ENCODE data around the gene TRAF7.
"Not testable (repeated sequence)": the region's sequence is repeated elsewhere in the genome, so short reads cannot be mapped to it uniquely, and the experiment has no call there.

The TRAF7 gene

DNA sequence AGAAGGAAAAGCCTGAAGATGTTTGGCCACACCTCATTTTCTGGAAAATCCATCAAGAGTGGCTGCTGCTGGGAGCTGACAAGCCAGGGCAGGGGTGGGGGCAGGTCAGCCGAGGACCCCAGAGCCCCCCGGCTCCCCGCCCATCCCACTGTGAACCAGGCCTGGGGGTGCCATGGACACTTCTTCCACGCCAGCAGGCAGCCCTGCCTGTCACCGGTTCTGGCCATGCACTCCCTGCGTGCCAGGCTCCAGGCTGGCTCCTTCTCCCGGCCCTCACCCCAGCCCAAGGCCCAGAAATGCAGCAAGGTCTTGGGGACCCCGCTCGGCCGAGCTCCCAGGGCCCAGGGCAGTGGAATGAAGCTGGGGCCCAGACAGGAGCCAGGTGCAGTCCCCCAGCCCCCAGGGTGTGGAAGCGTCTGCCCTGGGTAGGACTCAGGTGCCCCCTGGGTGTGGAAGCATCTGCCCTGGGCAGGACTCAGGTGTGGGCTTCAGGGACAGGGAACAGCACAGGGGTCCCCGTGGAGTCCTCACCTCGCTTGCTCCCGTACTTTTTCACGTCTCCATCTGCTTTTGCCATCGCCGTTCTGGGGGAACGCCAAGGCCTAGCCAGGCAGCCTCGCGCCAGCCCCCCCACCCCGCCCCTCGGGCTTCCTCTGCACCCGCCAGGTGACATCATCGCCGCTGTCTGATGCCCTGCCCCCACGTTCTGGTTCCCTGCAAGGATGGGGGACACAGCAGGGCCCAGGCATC, 32.5 kb upstream of the TRAF7 start:
- Histone ChIP-seq H3K4me1 (ENCODE audit: control insufficient read depth, insufficient read depth, low read length, unreplicated experiment) (peaks cover 29% of the 10 kb centered on the region), H3K79me2 (ENCODE audit: control insufficient read depth, insufficient read depth, low read length, unreplicated experiment) (peaks cover 38% of the 10 kb centered on the region)
- H3K27me3 ChIP-seq (ENCODE audit: insufficient read depth, low read length); H3K36me3 ChIP-seq (ENCODE audit: insufficient read depth, low read length); H3K27ac ChIP-seq (ENCODE audit: low read depth, low read length); H3K4me3 ChIP-seq (ENCODE audit: low read depth, low read length); H2AFZ ChIP-seq (ENCODE audit: low read length, unreplicated experiment): not testable (repeated sequence)

DNA sequence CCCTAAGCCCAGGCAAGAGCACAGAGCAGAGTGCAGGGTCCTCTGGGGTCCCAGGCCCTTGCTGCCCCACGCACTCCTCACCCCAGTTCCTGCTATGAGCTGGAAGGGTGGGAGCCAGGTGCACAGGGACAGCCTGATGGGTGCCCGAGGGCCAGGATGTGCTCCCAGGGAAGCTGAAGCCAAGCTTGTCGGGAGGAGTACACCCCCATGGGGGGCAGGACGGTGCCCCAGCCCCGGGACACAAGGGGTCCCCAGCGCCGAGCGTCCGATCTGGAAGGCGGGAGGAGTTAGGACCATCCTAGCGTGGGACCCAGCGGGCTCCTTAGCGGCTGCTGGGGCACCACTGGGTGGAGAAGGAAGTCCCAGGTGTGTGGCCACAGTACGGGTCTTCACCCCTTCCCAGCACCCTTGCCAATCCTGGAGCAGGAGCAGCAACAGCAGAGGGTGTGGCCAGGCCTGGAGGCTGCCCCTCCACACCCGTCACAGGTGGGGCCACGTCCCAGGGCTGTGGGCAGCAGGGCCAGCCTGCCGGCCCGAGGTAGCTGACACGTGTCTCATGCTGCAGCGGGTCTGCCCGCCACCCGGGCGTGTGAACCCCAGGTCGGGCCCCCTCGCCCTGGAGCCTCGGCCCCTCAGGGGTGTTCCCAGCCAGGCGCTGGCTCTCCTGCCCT, 31.7 kb upstream of the TRAF7 start:
- H3K79me2 ChIP-seq (ENCODE audit: control insufficient read depth, insufficient read depth, low read length, unreplicated experiment) = peaks cover 38% of the 10 kb centered on the region
- not testable (repeated sequence) for H3K4me3 ChIP-seq (ENCODE audit: low read depth, low read length); H2AFZ ChIP-seq (ENCODE audit: low read length, unreplicated experiment); H3K27me3 ChIP-seq (ENCODE audit: insufficient read depth, low read length); H3K27ac ChIP-seq (ENCODE audit: low read depth, low read length); H3K36me3 ChIP-seq (ENCODE audit: insufficient read depth, low read length)
- H3K4me1 ChIP-seq (ENCODE audit: control insufficient read depth, insufficient read depth, low read length, unreplicated experiment) = peaks cover 29% of the 10 kb centered on the region

DNA sequence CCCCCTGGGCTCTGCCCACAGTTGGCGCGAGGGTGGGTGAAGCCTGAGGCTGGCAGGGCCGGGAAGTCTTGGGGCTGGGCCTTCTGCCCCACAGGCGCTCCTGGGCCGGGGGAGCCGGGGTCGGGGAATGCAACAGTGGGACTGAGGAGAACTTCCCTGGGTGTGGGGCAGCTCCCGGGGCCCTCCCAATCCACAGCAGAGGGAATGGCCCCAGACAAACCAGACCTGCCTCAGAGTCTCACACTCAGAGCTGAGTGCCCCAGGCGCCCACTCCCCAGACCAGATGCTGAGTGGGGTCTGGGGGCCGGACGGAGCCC, 31.2 kb upstream of the TRAF7 start:
- not testable (repeated sequence) for H2AFZ ChIP-seq (ENCODE audit: low read length, unreplicated experiment); H3K27me3 ChIP-seq (ENCODE audit: insufficient read depth, low read length); H3K36me3 ChIP-seq (ENCODE audit: insufficient read depth, low read length)
- Histone ChIP-seq H3K79me2 (ENCODE audit: control insufficient read depth, insufficient read depth, low read length, unreplicated experiment) (peaks cover 38% of the 10 kb centered on the region), H3K27ac (ENCODE audit: low read depth, low read length) (peak overlapping the region; percentile 78), H3K4me3 (ENCODE audit: low read depth, low read length) (peak overlapping the region; percentile 61), H3K4me1 (ENCODE audit: control insufficient read depth, insufficient read depth, low read length, unreplicated experiment) (peaks cover 29% of the 10 kb centered on the region)

DNA sequence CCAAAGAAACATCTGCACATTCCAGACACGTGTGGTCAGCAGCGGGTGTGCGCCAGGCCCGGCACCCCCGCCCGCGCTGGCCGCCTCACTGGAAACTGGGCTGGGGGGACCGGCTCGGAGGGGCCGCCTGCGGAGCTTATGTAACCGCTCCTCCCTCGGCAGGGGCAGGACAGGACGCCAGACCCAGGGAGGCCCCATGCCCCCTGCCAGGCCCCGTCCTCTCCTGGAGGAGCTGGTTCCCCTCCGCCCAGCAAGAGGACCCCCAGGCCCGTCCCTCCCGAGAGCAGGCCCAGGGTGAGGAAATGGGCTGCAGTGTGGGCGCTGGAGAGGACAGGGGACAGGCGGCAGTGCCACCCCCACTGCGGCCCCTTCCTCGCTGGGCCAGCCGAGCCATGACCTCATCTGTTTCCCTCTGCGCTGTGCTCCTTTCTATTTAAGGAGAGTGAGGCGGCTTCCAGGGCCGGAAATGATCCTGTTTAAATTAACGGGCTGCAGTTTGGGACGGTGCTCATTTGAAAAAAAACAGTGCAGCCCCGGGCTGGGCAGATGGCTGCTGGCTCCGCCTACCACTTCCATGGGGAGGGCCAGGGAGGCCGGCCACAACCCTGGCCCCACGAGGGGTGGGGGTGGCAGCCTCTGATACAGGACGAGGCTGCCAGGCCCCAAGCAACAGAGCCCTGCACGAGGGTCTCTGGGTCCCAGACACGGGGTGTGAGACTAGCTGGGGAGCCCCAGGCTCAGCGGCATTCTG, 30.7 kb upstream of the TRAF7 start:
- not testable (repeated sequence) for H3K27me3 ChIP-seq (ENCODE audit: insufficient read depth, low read length); H2AFZ ChIP-seq (ENCODE audit: low read length, unreplicated experiment); H3K36me3 ChIP-seq (ENCODE audit: insufficient read depth, low read length)
- Histone ChIP-seq H3K4me3 (ENCODE audit: low read depth, low read length) (peak overlapping the region; percentile 61), H3K79me2 (ENCODE audit: control insufficient read depth, insufficient read depth, low read length, unreplicated experiment) (peaks cover 39% of the 10 kb centered on the region), H3K27ac (ENCODE audit: low read depth, low read length) (peak overlapping the region; percentile 78), H3K4me1 (ENCODE audit: control insufficient read depth, insufficient read depth, low read length, unreplicated experiment) (peaks cover 29% of the 10 kb centered on the region)

DNA sequence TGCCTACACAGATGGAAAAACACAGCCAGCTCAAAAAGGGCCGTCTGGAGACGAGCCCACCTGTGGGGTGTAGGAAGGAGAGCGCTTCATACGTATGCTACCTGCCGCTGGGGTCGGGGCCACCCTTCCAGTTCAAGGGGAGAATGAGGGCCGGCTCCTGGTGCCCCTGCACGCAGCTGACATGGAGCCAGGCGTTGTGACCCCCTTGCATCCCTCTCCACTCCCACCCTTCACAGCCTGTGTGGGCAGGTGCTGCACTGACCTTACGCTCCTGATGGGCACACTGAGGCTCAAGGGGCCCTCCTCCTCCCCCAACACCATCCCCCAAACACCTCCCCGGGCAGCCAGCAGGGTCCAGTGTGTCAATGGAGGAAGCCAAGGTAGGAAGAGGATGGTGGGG, 30.0 kb upstream of the TRAF7 start:
- peak overlapping the region; percentile 78 for H3K27ac ChIP-seq (ENCODE audit: low read depth, low read length)
- peaks cover 41% of the 10 kb centered on the region for H3K79me2 ChIP-seq (ENCODE audit: control insufficient read depth, insufficient read depth, low read length, unreplicated experiment)
- H3K36me3 ChIP-seq (ENCODE audit: insufficient read depth, low read length); H3K27me3 ChIP-seq (ENCODE audit: insufficient read depth, low read length); H2AFZ ChIP-seq (ENCODE audit: low read length, unreplicated experiment): not testable (repeated sequence)
- H3K4me1 ChIP-seq (ENCODE audit: control insufficient read depth, insufficient read depth, low read length, unreplicated experiment) = peaks cover 29% of the 10 kb centered on the region
- peak overlapping the region; percentile 61 for H3K4me3 ChIP-seq (ENCODE audit: low read depth, low read length)

DNA sequence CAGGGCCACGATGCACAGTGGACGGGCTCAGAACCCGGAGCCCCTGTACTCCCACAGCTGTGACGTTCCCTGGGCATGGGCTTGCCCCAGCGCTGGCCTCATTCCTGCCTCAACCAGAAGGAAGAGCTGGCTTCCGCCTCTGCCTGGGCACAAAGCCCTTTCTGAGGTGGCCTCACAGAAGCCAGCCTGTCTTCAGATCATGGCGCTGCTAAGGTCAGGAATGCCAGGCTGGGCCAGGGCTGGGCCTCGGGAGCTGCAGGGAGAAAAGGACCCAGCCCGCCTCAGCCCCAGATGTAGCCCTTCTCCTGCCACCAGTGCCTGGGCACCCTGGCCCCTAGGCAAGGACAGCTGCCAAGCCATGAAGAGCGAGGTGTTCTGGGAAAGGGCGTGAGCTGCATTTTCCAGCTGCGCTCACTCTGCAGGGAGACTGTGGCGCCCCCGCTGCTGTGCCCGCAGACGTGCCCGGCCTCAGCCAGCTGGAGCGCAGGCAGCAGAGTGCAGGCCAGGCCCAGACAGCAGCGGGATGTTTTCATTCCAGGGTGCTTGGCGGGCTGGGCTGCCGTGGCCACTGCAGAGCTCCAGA, 29.3 kb upstream of the TRAF7 start:
- H3K36me3 ChIP-seq (ENCODE audit: insufficient read depth, low read length); H3K27ac ChIP-seq (ENCODE audit: low read depth, low read length); H3K4me3 ChIP-seq (ENCODE audit: low read depth, low read length); H3K27me3 ChIP-seq (ENCODE audit: insufficient read depth, low read length); H2AFZ ChIP-seq (ENCODE audit: low read length, unreplicated experiment): not testable (repeated sequence)
- peaks cover 29% of the 10 kb centered on the region for H3K4me1 ChIP-seq (ENCODE audit: control insufficient read depth, insufficient read depth, low read length, unreplicated experiment)
- H3K79me2 ChIP-seq (ENCODE audit: control insufficient read depth, insufficient read depth, low read length, unreplicated experiment) = peaks cover 44% of the 10 kb centered on the region

DNA sequence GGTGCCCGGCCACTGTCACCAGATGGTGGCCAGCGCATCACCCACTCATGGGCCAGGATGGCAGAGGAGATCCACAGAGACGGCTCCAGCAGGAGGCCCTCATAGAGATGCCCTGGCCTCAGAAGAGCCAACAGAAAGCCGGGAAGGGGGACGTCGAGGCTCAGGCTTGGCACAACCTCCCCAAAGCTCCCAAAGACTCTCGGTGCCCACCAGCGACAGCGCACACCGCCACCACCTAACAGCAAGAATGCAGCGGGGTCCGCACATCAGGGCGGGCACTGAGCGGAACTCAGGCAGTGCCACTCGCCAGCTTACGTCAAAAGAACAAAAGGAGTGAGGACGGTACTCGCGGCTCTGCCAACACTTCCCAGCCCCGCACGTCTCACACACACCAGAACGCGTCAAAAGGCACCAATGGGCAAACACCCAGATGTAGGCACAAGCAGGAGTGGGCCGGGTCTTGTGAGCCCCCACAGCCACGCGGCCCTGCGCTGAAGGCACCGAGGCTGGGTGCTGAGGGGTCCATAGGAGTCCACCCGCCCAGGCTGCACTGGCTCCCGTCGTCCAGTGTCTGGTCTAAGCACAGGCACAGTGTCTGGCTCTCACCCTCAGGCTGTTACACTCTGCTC, 28.5 kb upstream of the TRAF7 start:
- H3K4me3 ChIP-seq (ENCODE audit: low read depth, low read length); H3K27ac ChIP-seq (ENCODE audit: low read depth, low read length); H2AFZ ChIP-seq (ENCODE audit: low read length, unreplicated experiment); H3K36me3 ChIP-seq (ENCODE audit: insufficient read depth, low read length); H3K27me3 ChIP-seq (ENCODE audit: insufficient read depth, low read length): not testable (repeated sequence)
- H3K4me1 ChIP-seq (ENCODE audit: control insufficient read depth, insufficient read depth, low read length, unreplicated experiment) = peaks cover 29% of the 10 kb centered on the region
- H3K79me2 ChIP-seq (ENCODE audit: control insufficient read depth, insufficient read depth, low read length, unreplicated experiment) = peaks cover 41% of the 10 kb centered on the region

DNA sequence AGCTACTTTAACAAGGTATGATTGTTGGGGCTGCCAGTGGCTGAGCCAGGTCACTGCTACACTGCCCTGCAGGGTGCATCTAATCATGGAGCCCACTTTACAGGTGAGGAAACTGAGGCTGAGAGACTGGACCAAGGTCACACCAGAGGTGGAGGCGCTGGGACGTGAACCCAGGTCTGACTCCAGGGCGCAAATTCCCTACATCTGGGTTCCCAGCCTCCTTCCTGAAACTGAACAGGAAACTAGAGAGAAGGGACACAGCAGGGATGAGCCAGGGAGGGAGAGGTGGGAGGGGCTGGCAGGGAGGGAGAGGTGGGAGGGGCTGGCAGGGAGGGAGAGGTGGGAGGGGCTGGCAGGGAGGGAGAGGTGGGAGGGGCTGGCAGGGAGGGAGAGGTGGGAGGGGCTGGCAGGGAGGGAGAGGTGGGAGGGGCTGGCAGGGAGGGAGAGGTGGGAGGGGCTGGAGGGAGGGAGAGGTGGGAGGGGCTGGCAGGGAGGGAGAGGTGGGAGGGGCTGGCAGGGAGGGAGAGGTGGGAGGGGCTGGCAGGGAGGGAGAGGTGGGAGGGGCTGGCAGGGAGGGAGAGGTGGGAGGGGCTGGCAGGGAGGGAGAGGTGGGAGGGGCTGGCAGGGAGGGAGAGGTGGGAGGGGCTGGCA, 27.8 kb upstream of the TRAF7 start:
- peaks cover 29% of the 10 kb centered on the region for H3K4me1 ChIP-seq (ENCODE audit: control insufficient read depth, insufficient read depth, low read length, unreplicated experiment)
- not testable (repeated sequence) for H3K36me3 ChIP-seq (ENCODE audit: insufficient read depth, low read length); H3K27ac ChIP-seq (ENCODE audit: low read depth, low read length); H3K4me3 ChIP-seq (ENCODE audit: low read depth, low read length); H2AFZ ChIP-seq (ENCODE audit: low read length, unreplicated experiment); H3K27me3 ChIP-seq (ENCODE audit: insufficient read depth, low read length)
- peaks cover 35% of the 10 kb centered on the region for H3K79me2 ChIP-seq (ENCODE audit: control insufficient read depth, insufficient read depth, low read length, unreplicated experiment)

DNA sequence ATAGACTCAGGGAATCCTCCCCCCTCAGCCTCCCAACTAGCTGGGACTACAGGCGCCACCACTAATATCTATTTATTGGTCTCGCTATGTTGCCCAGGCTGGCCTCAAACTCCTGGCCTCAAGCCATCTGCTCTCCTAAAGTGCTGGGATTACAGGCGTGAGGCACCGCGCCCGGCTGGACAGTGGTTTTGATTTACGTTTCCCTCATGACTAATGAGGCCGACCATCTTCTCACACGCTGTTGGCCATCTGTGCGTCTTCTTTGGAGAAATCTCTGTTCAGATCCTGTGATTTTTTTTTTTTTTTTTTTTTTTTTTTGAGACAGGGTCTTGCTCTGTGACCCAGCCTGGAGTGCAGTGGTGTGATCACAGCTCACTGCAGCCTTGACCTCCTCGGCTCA, 26.3 kb upstream of the TRAF7 start:
- peaks cover 33% of the 10 kb centered on the region for H3K79me2 ChIP-seq (ENCODE audit: control insufficient read depth, insufficient read depth, low read length, unreplicated experiment)
- H3K4me3 ChIP-seq (ENCODE audit: low read depth, low read length); H3K27me3 ChIP-seq (ENCODE audit: insufficient read depth, low read length); H3K27ac ChIP-seq (ENCODE audit: low read depth, low read length); H3K36me3 ChIP-seq (ENCODE audit: insufficient read depth, low read length); H2AFZ ChIP-seq (ENCODE audit: low read length, unreplicated experiment): not testable (repeated sequence)
- peaks cover 27% of the 10 kb centered on the region for H3K4me1 ChIP-seq (ENCODE audit: control insufficient read depth, insufficient read depth, low read length, unreplicated experiment)

DNA sequence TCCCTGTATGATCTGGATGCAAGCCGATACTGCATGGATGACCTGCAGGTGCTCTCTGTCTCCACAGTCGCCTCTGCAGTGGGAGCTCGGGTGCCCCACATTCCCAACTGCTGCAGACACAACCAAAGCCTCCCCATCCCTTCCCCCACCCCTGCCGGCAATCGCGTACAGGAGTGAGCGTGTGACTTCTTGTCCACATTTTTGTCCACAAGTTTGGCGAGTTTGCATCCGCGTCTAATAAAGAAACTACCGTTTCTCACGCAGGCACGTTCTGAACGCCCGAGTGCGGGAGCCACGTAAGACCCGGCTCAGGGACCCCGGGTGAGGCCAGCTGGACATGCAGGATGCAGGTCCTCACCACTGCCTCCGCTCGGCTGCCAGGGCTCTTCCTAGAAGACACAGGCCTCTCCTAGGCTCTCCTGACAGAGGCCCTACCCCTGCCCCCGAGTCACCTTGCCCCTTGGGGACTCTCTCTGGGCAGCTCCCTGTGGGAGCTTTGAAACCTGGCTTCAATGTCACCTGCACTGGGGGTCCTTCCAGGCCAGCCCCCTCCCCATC, 25.6 kb upstream of the TRAF7 start:
- not testable (repeated sequence) for H3K4me3 ChIP-seq (ENCODE audit: low read depth, low read length); H3K36me3 ChIP-seq (ENCODE audit: insufficient read depth, low read length); H2AFZ ChIP-seq (ENCODE audit: low read length, unreplicated experiment); H3K27ac ChIP-seq (ENCODE audit: low read depth, low read length); H3K27me3 ChIP-seq (ENCODE audit: insufficient read depth, low read length)
- peaks cover 29% of the 10 kb centered on the region for H3K79me2 ChIP-seq (ENCODE audit: control insufficient read depth, insufficient read depth, low read length, unreplicated experiment)
- peaks cover 22% of the 10 kb centered on the region for H3K4me1 ChIP-seq (ENCODE audit: control insufficient read depth, insufficient read depth, low read length, unreplicated experiment)

Measured in ACC112 (cell line).